Measurements from ENCODE around the gene TRAIP. TPM values are rescaled to one million over a fixed set of nuclear protein-coding genes. Genes with fewer than 3 reads are reported as not detected.

The TRAIP gene
- total and polyA plus RNA-seq, 12 donors, result 0.60 to 6.9 (median 2.2) TPM

GRCh38 chr3:49880581-49881315 is 24.4 kb upstream of the TRAIP start:
- H3K4me1 ChIP-seq (replicated peaks in 1 of 2), result no peaks in the 10 kb centered on the region
- DNase-seq, result no peak
- 42 to 59% (median 50%) methylated on average over 4 to 6 of the region's 6 CpGs for WGBS, 4 donors
- no peak for TF ChIP-seq POLR2A (IDR thresholded peaks at IDR 0.05)
- TF ChIP-seq CTCF (IDR thresholded peaks at IDR 0.05), result no peak
- H3K27ac ChIP-seq, result no peak overlapping the region
- H3K4me3 ChIP-seq, result no peak overlapping the region
- H3K36me3 ChIP-seq (replicated peaks in 1 of 2), result no peaks in the 10 kb centered on the region
- H3K27me3 ChIP-seq, result no peaks in the 10 kb centered on the region
- intact Hi-C loops (cut with DNase I), result no loop called here
- H3K9me3 ChIP-seq (replicated peaks in 1 of 3), result no peaks in the 10 kb centered on the region

- no peak for DNase-seq
- Histone ChIP-seq H3K4me1 (replicated peaks in 1 of 2) (no peaks in the 10 kb centered on the region), H3K36me3 (replicated peaks in 1 of 2) (no peaks in the 10 kb centered on the region), H3K27ac (no peak overlapping the region), H3K9me3 (replicated peaks in 1 of 3) (no peaks in the 10 kb centered on the region), H3K4me3 (no peak overlapping the region), H3K27me3 (no peaks in the 10 kb centered on the region)
- 68 to 93% (median 75%) methylated on average over 2 of the region's 2 CpGs for WGBS, 4 donors
- intact Hi-C loops (cut with DNase I), result no loop called here
- TF ChIP-seq POLR2A (IDR thresholded peaks at IDR 0.05) (no peak), CTCF (IDR thresholded peaks at IDR 0.05) (no peak)
Observed at GRCh38 chr3:49879721-49880120, 23.4 kb upstream of the TRAIP start.

- Histone ChIP-seq H3K4me3 (no peak overlapping the region), H3K4me1 (replicated peaks in 1 of 2) (no peaks in the 10 kb centered on the region), H3K27me3 (no peaks in the 10 kb centered on the region), H3K9me3 (replicated peaks in 1 of 3) (no peaks in the 10 kb centered on the region), H3K36me3 (replicated peaks in 1 of 2) (no peaks in the 10 kb centered on the region), H3K27ac (no peak overlapping the region)
- TF ChIP-seq CTCF (IDR thresholded peaks at IDR 0.05) (no peak), POLR2A (IDR thresholded peaks at IDR 0.05) (no peak)
- DNase-seq, result no peak
- intact Hi-C loops (cut with DNase I), result no loop called here
Observed at GRCh38 chr3:49878686-49879085, 22.3 kb upstream of the TRAIP start.

- WGBS, 4 donors, result 80 to 100% (median 92%) methylated on average over 2 of the region's 2 CpGs
- Histone ChIP-seq H3K27me3 (no peaks in the 10 kb centered on the region), H3K27ac (no peak overlapping the region), H3K4me1 (replicated peaks in 1 of 2) (no peaks in the 10 kb centered on the region), H3K36me3 (replicated peaks in 1 of 2) (no peaks in the 10 kb centered on the region), H3K9me3 (replicated peaks in 1 of 3) (no peaks in the 10 kb centered on the region), H3K4me3 (no peak overlapping the region)
- intact Hi-C loops (cut with DNase I), result no loop called here
- no peak for TF ChIP-seq CTCF (IDR thresholded peaks at IDR 0.05)
- no peak for TF ChIP-seq POLR2A (IDR thresholded peaks at IDR 0.05)
- no peak for DNase-seq
Observed at GRCh38 chr3:49877716-49878115, 21.4 kb upstream of the TRAIP start.
